Measurements from ENCODE around the gene CTTN. TPM values are rescaled to one million over a fixed set of nuclear protein-coding genes. Genes with fewer than 3 reads are reported as not detected.

Gene CTTN
- polyA plus RNA-seq, 4 donors: 144 to 175 (median 155) TPM

DNA sequence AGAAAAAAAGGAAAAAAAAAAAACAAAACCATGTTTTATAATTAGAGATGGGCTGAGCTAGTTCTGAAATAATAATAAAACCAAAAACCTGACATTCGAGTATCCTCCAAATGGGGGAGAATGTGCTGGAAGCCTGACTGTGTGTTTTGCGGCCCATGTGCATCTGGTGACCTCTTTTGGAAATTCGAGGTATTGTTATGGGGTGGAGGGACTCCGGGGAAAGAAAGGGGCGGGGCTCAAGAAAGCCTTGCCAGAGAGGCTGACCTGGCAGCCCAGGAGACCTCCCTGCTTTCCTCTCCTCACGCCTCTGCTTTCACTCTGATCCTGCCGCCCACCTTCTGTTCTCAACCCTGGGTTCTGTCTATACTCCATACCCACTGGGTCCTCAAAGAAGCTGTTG lies 72.9 kb downstream of the CTTN start:
- DNase-seq (ENCODE audit: low read depth in 4 of 4, low spot score in 3 of 4): no peak

DNA sequence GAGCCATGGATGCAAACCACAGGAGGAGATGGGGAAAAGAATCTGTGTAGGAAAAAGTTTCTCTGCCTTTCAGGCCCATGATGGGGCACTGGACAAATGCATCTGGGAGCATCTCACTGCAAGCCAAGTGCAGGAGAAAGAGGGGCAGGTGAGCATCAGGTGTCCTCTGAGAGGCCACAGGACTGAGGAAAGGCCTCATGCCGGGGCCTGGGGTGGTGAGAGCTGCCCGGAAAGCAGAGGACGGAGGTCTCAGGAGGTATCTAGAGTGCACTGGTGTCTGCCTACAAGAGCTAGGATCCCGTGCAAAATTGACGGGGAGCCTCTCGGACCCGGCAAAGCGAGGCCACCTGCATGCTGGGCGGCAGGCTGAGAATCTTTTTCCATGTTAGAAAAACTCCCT lies 73.9 kb downstream of the CTTN start:
- DNase-seq (ENCODE audit: low read depth in 4 of 4, low spot score in 3 of 4): no peak

DNA sequence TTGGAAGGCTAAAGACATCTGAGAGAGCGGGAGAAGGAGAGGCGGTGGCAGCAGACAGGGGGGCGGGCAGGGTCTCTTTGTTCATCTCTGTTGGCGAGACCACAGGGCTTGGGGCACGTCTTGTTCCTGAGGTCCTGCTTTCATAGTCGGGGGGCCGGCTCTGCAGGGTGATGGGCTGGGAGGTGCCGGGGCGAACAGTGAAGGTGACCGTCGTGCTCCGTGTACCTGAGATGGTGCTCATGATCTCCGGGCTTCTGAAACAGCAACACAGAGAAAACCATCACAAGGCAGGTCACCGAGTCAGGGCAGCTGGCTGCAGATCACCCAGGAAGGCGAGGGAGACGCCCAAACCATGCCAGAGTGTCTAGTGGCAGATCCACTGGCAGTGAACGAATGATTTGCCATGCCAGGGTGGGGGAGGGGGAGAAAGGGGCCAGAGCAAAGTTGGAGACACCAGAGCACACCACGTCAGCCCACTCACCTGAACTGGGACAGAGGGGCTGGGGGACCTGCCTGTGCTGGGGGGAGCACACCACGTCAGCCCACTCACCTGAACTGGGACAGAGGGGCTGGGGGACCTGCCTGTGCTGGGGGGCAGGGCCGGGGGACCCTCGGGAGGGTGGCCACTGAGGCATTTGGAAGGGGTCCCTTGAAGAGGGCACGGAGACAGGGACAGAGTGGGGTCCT lies 75.0 kb downstream of the CTTN start:
- DNase-seq (ENCODE audit: low read depth in 4 of 4, low spot score in 3 of 4): no peak

DNA sequence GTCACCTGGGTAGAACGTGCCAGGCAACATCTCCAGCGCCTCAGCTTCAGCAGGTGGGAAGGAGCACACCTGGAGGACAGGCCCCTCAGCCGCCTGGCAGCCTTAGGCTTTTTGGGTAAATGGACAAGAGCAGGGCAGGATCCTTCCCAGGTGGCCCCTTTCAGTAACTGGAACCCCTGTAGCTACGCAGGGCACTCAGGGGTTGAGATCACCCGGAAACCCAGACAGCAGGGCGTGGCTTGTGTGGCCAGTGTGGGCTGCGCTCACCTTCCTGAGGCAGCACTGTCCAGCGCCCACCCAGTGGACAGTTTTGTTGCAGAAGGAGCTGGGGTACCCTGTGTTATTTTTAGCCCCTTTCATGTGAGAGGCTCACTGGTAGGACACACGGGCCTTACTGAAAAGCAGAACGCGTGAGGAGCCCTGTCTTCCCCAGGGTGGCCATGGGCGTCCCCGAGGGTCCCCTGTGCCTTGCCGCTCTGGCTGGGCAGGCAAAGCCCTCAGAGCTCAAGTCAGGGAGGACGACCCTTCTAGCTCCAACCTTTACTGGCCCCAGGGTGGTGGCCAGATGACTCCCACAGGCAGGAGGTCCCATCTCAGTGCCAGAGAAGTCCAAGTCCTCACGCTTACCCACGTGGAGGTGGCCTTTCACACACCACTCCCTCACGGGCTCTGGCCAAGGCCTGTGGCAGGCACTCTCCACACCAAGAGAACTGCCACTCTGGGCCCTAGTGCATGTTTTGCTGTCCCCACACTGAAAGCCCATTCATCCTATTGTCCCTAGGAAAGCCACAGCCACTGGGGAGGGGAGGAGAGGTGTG lies 75.8 kb downstream of the CTTN start:
- no peak for DNase-seq (ENCODE audit: low read depth in 4 of 4, low spot score in 3 of 4)

GRCh38 chr11:70474710-70475109 lies 76.4 kb downstream of the CTTN start:
- no peak for DNase-seq (ENCODE audit: low read depth in 4 of 4, low spot score in 3 of 4)

DNA sequence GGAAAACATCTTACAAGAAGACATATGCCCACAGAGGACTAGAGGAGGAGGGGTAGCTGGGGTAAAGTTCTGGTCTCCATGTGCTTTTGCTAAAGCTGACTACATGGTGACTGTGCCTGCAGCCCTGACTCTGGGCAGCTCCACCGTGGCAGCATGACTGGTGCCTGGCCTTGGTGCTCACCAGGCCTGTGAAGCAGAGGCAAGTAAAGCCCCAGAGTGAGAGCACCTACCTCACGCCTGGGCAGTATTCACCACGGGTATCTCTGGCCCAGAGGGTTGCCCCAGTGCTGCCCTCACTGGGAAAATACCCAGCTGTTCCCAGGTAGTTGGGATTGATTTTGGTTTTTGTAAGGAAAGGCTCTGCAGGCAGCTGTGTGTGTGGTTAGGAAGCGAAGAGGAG lies 78.3 kb downstream of the CTTN start:
- no peak for DNase-seq (ENCODE audit: low read depth in 4 of 4, low spot score in 3 of 4)

DNA sequence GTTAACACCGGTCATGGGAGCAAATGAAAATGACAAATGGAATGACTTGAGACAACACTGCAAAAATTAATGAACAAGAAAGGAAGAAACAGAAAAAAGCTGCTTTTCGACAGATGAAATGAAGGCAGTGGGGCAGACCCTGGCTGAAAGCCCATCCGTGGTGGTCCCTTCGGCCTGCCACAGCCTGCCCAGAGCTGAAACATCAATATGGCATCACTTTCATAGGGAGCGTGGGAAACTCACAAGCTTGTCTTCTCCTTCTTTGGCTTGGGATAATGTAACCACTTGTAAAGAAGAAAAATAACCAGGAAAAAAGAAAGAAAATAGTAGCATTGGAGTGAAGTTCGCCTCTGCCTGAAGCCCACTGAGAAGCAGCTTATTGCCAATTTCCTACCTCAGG lies 78.8 kb downstream of the CTTN start:
- no peak for DNase-seq (ENCODE audit: low read depth in 4 of 4, low spot score in 3 of 4)

DNA sequence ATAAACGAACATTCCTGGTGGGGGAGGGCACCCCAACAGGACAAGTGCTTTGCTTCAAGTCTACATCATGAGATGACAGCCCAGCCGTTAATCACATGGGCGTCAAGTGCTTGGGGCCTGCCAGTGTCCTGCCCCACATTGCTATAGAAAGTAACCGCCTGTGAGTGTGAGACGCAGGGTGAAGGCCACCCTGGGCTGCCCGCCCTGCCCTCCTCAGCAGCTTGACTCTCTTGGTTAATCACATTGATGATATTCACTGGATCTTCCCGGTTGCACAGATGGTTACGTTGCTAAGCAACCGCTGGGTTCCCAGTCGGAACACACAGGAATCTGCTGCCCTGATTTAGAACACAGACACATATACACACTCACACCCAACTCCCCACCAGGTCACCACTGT lies 79.3 kb downstream of the CTTN start:
- DNase-seq (ENCODE audit: low read depth in 4 of 4, low spot score in 3 of 4): no peak

DNA sequence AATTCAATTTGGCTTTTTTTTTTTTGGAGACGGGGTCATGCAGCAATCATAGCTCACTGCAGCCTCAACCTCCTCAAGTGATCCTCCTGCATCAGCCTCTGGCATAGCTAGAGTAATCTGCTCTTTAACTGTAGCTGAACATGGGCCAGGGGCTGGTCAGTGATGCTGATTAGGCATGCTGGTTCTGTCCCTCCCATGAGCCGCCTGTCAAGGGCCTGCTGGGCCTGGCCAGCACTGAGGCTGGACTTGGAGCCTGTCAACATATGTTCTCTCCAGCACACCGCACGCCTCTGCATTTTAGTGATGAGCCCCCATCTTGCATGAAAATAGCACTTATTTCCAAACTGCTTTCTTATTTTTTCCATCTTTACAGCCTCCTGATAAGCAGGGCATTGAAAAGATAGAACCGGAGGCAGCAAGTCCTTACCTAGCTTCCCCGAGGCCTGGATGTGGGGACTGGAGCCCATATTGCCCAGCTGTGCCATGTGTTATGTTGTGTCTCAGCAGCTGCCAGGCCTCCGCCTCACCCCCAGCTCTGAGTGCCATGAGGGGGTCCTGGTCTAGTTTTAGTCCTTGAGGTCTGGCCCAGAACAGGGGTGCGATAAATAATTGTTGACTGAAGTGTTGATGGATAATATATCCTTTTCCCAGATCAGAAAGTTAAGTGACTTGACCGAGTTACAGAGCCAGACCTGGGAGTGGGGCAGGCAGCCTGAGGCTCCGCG lies 80.0 kb downstream of the CTTN start:
- no peak for DNase-seq (ENCODE audit: low read depth in 4 of 4, low spot score in 3 of 4)

GRCh38 chr11:70480711-70481110 lies 82.4 kb downstream of the CTTN start:
- DNase-seq (ENCODE audit: low read depth in 4 of 4, low spot score in 3 of 4): no peak

GRCh38 chr11:70481625-70482528 lies 83.5 kb downstream of the CTTN start:
- DNase-seq (ENCODE audit: low read depth in 4 of 4, low spot score in 3 of 4): no peak

DNA sequence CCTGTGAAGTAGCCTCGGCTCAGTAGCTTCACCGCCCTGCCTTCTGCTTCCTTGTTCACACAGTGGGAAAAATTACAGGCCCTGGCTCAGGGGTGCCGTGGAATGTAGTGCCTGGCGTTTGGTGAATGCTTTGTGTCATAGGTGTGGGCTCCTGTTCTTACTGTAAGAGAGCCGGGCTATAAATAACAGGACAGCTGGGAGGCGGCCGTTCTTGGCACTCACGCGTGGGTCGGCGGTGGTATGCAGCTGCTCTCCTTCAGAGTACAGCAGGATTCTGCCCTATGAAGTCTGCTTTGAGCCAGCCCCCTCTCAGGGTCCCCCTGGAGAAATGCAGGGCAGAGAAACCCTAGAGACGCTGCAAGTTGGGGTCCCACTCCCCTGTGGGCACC lies 84.2 kb downstream of the CTTN start:
- DNase-seq (ENCODE audit: low read depth in 4 of 4, low spot score in 3 of 4): no peak

- DNase-seq (ENCODE audit: low read depth in 4 of 4, low spot score in 3 of 4): no peak
Observed at GRCh38 chr11:70483077-70483861, 84.9 kb downstream of the CTTN start.

GRCh38 chr11:70483917-70484316 lies 85.6 kb downstream of the CTTN start:
- DNase-seq (ENCODE audit: low read depth in 4 of 4, low spot score in 3 of 4): no peak

DNA sequence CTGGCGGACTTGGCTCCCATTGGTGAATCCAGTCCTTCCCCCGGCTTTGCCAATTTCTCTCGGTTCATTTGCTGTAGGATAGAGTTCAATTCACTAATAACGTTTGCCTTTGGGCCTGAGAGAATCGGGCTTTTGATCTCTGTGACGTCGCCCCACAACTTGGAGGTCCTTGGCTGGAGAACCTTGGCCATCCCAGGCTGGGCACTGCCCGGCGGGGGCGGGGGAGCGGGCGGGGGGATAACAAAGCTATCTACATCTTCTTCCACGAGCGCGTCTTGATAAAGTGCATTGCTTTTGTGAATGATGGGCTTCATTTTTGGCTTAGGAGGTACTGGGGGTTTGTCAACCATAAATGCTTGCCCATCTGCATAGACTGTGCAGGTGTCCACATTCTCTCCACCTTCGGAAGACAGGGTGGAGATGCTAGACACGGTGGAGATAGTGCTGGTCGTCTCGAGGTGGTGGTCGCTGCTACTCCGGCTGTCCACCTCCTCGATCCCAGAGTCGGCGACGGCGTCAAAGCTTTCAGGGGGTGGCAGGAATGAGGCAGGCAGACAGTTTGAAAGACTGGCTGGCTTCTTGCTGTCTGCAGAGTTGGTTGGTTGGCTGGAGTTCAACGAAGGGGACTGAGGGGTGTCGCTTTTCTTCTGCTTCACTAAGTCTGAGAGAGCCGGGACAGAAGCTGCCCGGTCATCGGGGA lies 87.1 kb downstream of the CTTN start:
- DNase-seq (ENCODE audit: low read depth in 4 of 4, low spot score in 3 of 4): no peak

GRCh38 chr11:70486026-70486415 lies 87.7 kb downstream of the CTTN start:
- DNase-seq (ENCODE audit: low read depth in 4 of 4, low spot score in 3 of 4): no peak

Data from right renal pelvis (tissue), 4 donors.